H9 (cell line): ENCODE data around the gene RIBC2. TPM values are rescaled to one million over a fixed set of nuclear protein-coding genes. Genes with fewer than 3 reads are reported as not detected.

ENCODE experiments used
- DNase-seq: peaks from one replicate; pipeline ENCODE4 v3.0.0-alpha.2; 2017
- H2AFZ ChIP-seq: one replicate; pipeline ENCODE4 v1.6.1; 2013; ENCODE audit warnings: mild to moderate bottlenecking, low read length, control low read depth, moderate library complexity
- H2AK5ac ChIP-seq: 2 replicates; pipeline ENCODE4 v1.6.1; 2013; ENCODE audit warnings: low read length, control low read depth, mixed read lengths; ENCODE audit not compliant: insufficient read length
- H2BK120ac ChIP-seq: one replicate; pipeline ENCODE4 v1.6.1; 2013; ENCODE audit warnings: low read depth, mild to moderate bottlenecking, low read length, control low read depth, inconsistent platforms; ENCODE audit not compliant: poor library complexity, severe bottlenecking
- H2BK12ac ChIP-seq: 2 replicates; pipeline ENCODE4 v1.6.1; 2013; ENCODE audit warnings: low read length, control low read depth, mixed read lengths, low read depth; ENCODE audit not compliant: insufficient read length
- H2BK15ac ChIP-seq: 2 replicates; pipeline ENCODE4 v1.6.1; 2013; ENCODE audit warnings: low read depth, low read length, control low read depth
- H2BK20ac ChIP-seq: one replicate; pipeline ENCODE4 v1.6.1; 2013; ENCODE audit warnings: low read depth, mild to moderate bottlenecking, low read length, control low read depth, inconsistent platforms; ENCODE audit not compliant: poor library complexity, severe bottlenecking
- H2BK5ac ChIP-seq: 2 replicates; pipeline ENCODE4 v1.6.1; 2013; ENCODE audit warnings: low read length, control low read depth, mixed read lengths; ENCODE audit not compliant: insufficient read length
- H3K14ac ChIP-seq: 2 replicates; pipeline ENCODE4 v1.6.1; 2013; ENCODE audit warnings: low read length, control low read depth; ENCODE audit not compliant: insufficient read depth
- H3K18ac ChIP-seq: 2 replicates; pipeline ENCODE4 v1.6.1; 2013; ENCODE audit warnings: low read depth, mild to moderate bottlenecking, mixed read lengths, low read length, control low read depth; ENCODE audit not compliant: insufficient read length
- H3K23ac ChIP-seq: 2 replicates; pipeline ENCODE4 v1.6.1; 2013; ENCODE audit warnings: low read length, control low read depth, mixed read lengths, low read depth; ENCODE audit not compliant: insufficient read length
- H3K23me2 ChIP-seq: 2 replicates; pipeline ENCODE4 v1.6.1; 2013; ENCODE audit warnings: low read depth, mild to moderate bottlenecking, mixed read lengths, low read length, control low read depth; ENCODE audit not compliant: insufficient read length, poor library complexity, severe bottlenecking
- H3K27ac ChIP-seq: 2 replicates; pipeline ENCODE4 v1.5.1; 2013; ENCODE audit warnings: low read length, control low read depth, mixed read lengths, low read depth; ENCODE audit not compliant: insufficient read length
- H3K27me3 ChIP-seq: 2 replicates; pipeline ENCODE4 v1.6.1; 2013; ENCODE audit warnings: low read length, control low read depth, inconsistent platforms; ENCODE audit not compliant: insufficient read depth
- H3K4ac ChIP-seq: 2 replicates; pipeline ENCODE4 v1.6.1; 2013; ENCODE audit warnings: low read depth, mild to moderate bottlenecking, control low read depth, inconsistent platforms, low read length, moderate library complexity
- H3K4me1 ChIP-seq: 2 replicates; pipeline ENCODE4 v1.6.1; 2013; ENCODE audit warnings: low read length, control low read depth, inconsistent platforms; ENCODE audit not compliant: insufficient read depth
- H3K4me2 ChIP-seq: 2 replicates; pipeline ENCODE4 v1.6.1; 2013; ENCODE audit warnings: low read length, control low read depth, mixed read lengths; ENCODE audit not compliant: insufficient read length, insufficient read depth
- H3K56ac ChIP-seq: 2 replicates; pipeline ENCODE4 v1.6.1; 2013; ENCODE audit warnings: low read depth, mild to moderate bottlenecking, mixed read lengths, low read length, control low read depth; ENCODE audit not compliant: insufficient read length
- H3K79me1 ChIP-seq: 2 replicates; pipeline ENCODE4 v1.6.1; 2013; ENCODE audit warnings: low read depth, mild to moderate bottlenecking, moderate library complexity, low read length, control low read depth, inconsistent platforms; ENCODE audit not compliant: insufficient read depth, poor library complexity, severe bottlenecking
- H3K79me2 ChIP-seq: 2 replicates; pipeline ENCODE4 v1.6.1; 2013; ENCODE audit warnings: low read length, control low read depth, inconsistent platforms; ENCODE audit not compliant: insufficient read depth
- H3K9ac ChIP-seq: 2 replicates; pipeline ENCODE4 v1.6.1; 2013; ENCODE audit warnings: low read length, control low read depth, mixed read lengths; ENCODE audit not compliant: insufficient read length; ENCODE audit errors: extremely low read depth
- H3K9me3 ChIP-seq: one replicate; pipeline ENCODE4 v1.6.1; 2013; ENCODE audit warnings: low read depth, low read length, inconsistent platforms; ENCODE audit not compliant: control insufficient read depth
- H3T11ph ChIP-seq: one replicate; pipeline ENCODE4 v1.6.1; 2013; ENCODE audit warnings: mild to moderate bottlenecking, low read length, control low read depth, inconsistent platforms
- H4K20me1 ChIP-seq: one replicate; pipeline ENCODE4 v1.6.1; 2013; ENCODE audit not compliant: control insufficient read depth, insufficient read length, insufficient read depth
- H4K5ac ChIP-seq: 2 replicates; pipeline ENCODE4 v1.6.1; 2013; ENCODE audit warnings: low read depth, mild to moderate bottlenecking, mixed read lengths, low read length, control low read depth; ENCODE audit not compliant: insufficient read length
- H4K8ac ChIP-seq: replicated peaks from 2 replicates; pipeline ENCODE4 v1.6.1; 2013; ENCODE audit warnings: low read length, control low read depth, mixed read lengths, low read depth; ENCODE audit not compliant: insufficient read length
- H4K91ac ChIP-seq: 2 replicates; pipeline ENCODE4 v1.6.1; 2013; ENCODE audit warnings: low read depth, mild to moderate bottlenecking, moderate library complexity, mixed read lengths, low read length, control low read depth; ENCODE audit not compliant: insufficient read length
- H3K27ac Mint-ChIP-seq, 3 experiments: 2 replicates in 2 of 3; 3 replicates in 1 of 3; pipeline ENCODE4 v1.8.0; 2020 to 2021; ENCODE audit warnings: mixed read lengths in 3 of 3, mild to moderate bottlenecking in 1 of 3, moderate library complexity in 1 of 3
- H3K27me3 Mint-ChIP-seq: 2 replicates; pipeline ENCODE4 v1.8.0; 2021; ENCODE audit warnings: low read depth, mild to moderate bottlenecking, moderate library complexity, mixed read lengths
- H3K36me3 Mint-ChIP-seq, 3 experiments: 2 replicates in 2 of 3; 3 replicates in 1 of 3; pipeline ENCODE4 v1.8.0; 2020 to 2021; ENCODE audit warnings: low read depth in 3 of 3, mixed read lengths in 3 of 3; ENCODE audit not compliant: insufficient read depth in 1 of 3
- H3K4me1 Mint-ChIP-seq, 2 experiments: 2 replicates each; pipeline ENCODE4 v1.8.0; 2020; ENCODE audit warnings: mixed read lengths in 2 of 2
- H3K4me3 Mint-ChIP-seq, 2 experiments: 2 replicates in 1 of 2; 3 replicates in 1 of 2; pipeline ENCODE4 v1.8.0; 2020 to 2021; ENCODE audit warnings: mild to moderate bottlenecking in 2 of 2, mixed read lengths in 2 of 2, moderate library complexity in 1 of 2
- H3K9me3 Mint-ChIP-seq, 2 experiments: 2 replicates in 1 of 2; 3 replicates in 1 of 2; pipeline ENCODE4 v1.8.0; 2020; ENCODE audit warnings: mild to moderate bottlenecking in 2 of 2, mixed read lengths in 2 of 2, moderate library complexity in 1 of 2
- WGBS: extraction: QIAGEN DNeasy Blood & Tissue Kit; methylation state at CpG from one replicate; pipeline ENCODE4 v1.1.7; 2013; ENCODE audit warnings: missing lambda C conversion rate, low lambda C conversion rate, mixed read lengths; ENCODE audit not compliant: insufficient read length; ENCODE audit errors: extremely low coverage; 5-methylcytosine and 5-hydroxymethylcytosine counted together
- total RNA-seq: library from RNA; stranded (reverse); gene quantifications from 2 replicates; pipeline ENCODE4 v1.2.1, GENCODE V29; 2021
- TF ChIP-seq, protein P1 (sequence below): fragments of 200-600 bp; sonication (generic); conservative IDR thresholded peaks from 3 replicates; pipeline ENCODE4 v1.8.0; 2021; ENCODE audit warnings: antibody characterized with exemption, mild to moderate bottlenecking

Gene RIBC2
- total RNA-seq, 1 experiment from 2014 or later, result 4.1 TPM

DNA sequence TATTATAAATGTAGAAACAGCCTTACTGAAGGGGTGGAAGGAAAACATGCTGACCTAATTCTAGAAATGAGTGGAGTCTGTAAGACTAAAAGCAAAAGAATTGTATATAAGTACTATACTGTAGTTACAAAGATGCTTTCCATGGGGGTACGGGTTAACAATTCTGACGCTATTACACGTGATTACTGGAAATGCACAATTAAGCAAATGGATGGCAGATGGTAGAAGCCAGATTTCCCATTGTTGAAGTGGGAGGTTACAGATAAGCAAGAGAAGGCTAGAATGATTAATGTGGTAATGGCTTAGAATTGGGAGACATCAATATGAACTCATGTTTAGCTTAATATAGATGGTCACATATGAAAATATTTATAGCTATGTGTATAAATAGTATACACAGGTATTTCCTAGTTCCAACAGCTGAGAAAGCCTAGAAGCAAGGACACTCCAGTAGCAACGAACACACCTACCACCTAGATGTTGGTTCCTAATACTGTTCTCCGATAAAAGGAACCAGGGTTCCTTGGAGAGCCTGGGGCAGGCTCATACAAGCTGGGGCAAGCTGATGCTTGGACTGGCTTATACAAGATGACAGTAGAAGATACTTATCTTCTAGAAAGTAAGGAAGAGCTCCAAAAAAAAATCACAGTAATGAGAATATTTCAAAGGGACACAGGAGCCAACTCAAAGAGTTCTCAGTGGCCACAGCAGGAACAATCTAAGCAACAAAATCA is 13.6 kb upstream of the RIBC2 start:
- no peak overlapping the region for H3K27ac Mint-ChIP-seq
- TF ChIP-seq, protein P1, sequence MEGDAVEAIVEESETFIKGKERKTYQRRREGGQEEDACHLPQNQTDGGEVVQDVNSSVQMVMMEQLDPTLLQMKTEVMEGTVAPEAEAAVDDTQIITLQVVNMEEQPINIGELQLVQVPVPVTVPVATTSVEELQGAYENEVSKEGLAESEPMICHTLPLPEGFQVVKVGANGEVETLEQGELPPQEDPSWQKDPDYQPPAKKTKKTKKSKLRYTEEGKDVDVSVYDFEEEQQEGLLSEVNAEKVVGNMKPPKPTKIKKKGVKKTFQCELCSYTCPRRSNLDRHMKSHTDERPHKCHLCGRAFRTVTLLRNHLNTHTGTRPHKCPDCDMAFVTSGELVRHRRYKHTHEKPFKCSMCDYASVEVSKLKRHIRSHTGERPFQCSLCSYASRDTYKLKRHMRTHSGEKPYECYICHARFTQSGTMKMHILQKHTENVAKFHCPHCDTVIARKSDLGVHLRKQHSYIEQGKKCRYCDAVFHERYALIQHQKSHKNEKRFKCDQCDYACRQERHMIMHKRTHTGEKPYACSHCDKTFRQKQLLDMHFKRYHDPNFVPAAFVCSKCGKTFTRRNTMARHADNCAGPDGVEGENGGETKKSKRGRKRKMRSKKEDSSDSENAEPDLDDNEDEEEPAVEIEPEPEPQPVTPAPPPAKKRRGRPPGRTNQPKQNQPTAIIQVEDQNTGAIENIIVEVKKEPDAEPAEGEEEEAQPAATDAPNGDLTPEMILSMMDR, result no peak
- no peak overlapping the region for H2AFZ ChIP-seq
- H2BK12ac ChIP-seq, result no peak overlapping the region
- no peak overlapping the region for H3K18ac ChIP-seq
- no peaks in the 10 kb centered on the region for H3K4me1 ChIP-seq
- no peak overlapping the region for H2BK15ac ChIP-seq
- H3K4ac ChIP-seq, result no peak overlapping the region
- no peaks in the 10 kb centered on the region for H3K79me2 ChIP-seq
- no peaks in the 10 kb centered on the region for H3K23me2 ChIP-seq
- H3K79me1 ChIP-seq, result no peaks in the 10 kb centered on the region
- no peak overlapping the region for H2BK5ac ChIP-seq
- H3K14ac ChIP-seq, result no peak overlapping the region
- no peak overlapping the region for H3K4me2 ChIP-seq
- no peak for DNase-seq
- no peak overlapping the region for H3K27ac ChIP-seq
- no peak overlapping the region for H3K56ac ChIP-seq
- H3K36me3 Mint-ChIP-seq, result no peaks in the 10 kb centered on the region
- no peak overlapping the region for H2BK20ac ChIP-seq
- no peaks in the 10 kb centered on the region for H3K27me3 ChIP-seq
- no peaks in the 10 kb centered on the region for H3K9me3 Mint-ChIP-seq
- no peaks in the 10 kb centered on the region for H4K20me1 ChIP-seq
- H2BK120ac ChIP-seq, result no peak overlapping the region
- H3K23ac ChIP-seq, result no peak overlapping the region
- H3K4me3 Mint-ChIP-seq, result no peak overlapping the region
- no peak overlapping the region for H4K91ac ChIP-seq
- H3K27me3 Mint-ChIP-seq, result no peaks in the 10 kb centered on the region; the same call in none of the 2 replicates
- no peak overlapping the region for H4K5ac ChIP-seq
- no peak overlapping the region for H4K8ac ChIP-seq
- H3K4me1 Mint-ChIP-seq, result peaks cover 7 to 10% of the 10 kb centered on the region in 2 experiments
- WGBS, result no CpG with 5 or more reads among the region's 5 CpGs
- no peaks in the 10 kb centered on the region for H3K9me3 ChIP-seq
- no peak overlapping the region for H3K9ac ChIP-seq
- no peak overlapping the region for H3T11ph ChIP-seq
- no peak overlapping the region for H2AK5ac ChIP-seq
